ENCODE data around the gene SRP19. TPM values are rescaled to one million over a fixed set of nuclear protein-coding genes. Genes with fewer than 3 reads are reported as not detected.
A peak's percentile ranks its signal among the peaks of the same experiment; 100 is the strongest.
"Not testable (repeated sequence)": the region's sequence is repeated elsewhere in the genome, so short reads cannot be mapped to it uniquely, and the experiment has no call there.

Gene SRP19
- 59.2 and 80.4 TPM in 2 replicates for total RNA-seq (2014; rRNA removed)
- polyA plus RNA-seq (2012): 72.1 TPM

GRCh38 chr5:112860929-112861637 is at the start of gene SRP19:
Gene SRP19 (plus strand): TSS chr5:112861287. CDS start chr5:112861377, 90 bp downstream.
- DNase-seq (ENCODE audit: low read depth): peak; percentile 96

DNA sequence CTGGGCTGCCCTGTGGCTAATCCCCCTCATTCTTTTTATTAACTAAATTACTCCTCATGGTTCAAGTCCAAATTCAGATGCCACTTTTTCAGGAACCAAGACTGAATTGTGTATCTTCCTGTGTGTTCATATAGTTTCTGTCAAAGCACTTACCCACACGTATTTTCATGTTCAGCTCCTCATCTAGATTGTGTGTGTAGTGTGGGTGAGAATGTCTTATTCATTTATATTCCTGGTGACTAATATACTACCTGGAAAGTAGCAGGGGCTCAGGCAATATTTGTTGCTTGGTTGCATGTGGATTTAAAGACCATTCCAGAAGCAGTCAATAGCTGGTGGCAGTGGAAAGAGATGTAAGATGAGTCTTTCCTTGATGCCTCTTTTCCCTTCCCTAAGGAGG is 48.5 kb upstream of the SRP19 start:
- no peak for DNase-seq (ENCODE audit: low read depth)

- DNase-seq (ENCODE audit: low read depth): no peak
Observed at GRCh38 chr5:112820246-112820645, 40.8 kb upstream of the SRP19 start.

GRCh38 chr5:112822456-112822855 is 38.6 kb upstream of the SRP19 start:
- no peak for DNase-seq (ENCODE audit: low read depth)

DNA sequence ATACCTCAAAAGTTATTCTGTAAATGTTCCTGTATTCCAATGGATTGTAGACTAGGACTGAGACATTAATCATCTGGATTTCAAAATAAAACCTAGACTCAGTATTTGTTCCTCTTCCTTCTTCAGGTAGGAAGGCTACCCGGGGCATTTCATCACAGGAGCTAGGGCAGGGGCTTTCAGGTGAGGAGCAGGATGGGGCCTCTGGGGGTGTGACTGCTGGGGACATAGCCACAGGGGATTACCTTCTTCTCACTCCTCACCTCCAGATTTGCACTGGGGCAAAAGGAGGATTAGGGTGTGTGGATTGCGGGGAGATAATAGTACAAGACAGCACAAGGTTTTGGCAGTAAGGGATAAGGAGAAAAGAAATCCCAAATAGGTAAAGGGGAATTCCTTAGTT is 37.9 kb upstream of the SRP19 start:
- DNase-seq (ENCODE audit: low read depth): no peak

DNA sequence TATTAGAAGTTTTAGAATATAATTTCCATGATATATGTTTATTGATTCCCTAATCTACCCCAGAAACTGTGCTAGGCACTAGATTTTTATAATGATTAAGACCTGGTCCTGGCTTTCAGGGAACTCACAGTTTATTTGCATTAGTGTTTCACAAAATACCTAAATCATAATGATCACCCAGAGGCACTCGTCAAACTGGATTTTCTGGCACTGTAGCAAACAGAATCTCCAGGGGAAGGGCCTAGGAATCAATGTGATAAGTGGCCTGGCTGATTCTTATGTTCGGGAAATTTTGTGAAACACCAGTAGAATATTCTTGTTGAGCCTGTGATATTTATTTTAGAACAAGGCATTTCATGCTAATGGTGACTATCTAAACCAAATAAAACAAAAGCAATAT is 37.4 kb upstream of the SRP19 start:
- no peak for DNase-seq (ENCODE audit: low read depth)

DNA sequence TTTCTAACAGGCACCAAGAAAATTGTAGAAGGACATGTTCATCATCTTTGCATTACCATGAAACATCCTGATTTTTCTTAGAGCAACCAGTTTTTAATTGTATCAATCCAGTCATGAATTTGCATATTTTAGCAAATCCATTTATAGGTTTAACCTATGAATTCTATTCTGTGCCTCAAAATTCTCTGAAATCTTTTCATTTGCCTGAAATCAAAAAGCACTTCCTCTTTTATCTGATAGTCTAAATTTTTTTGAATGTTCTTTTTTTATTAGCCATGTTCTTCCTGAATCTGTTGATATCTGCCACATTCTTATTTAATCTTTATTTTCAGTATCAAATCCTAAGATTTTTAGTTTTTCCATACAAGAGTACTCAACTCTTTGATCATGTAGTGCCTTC is 36.9 kb upstream of the SRP19 start:
- DNase-seq (ENCODE audit: low read depth): no peak

DNA sequence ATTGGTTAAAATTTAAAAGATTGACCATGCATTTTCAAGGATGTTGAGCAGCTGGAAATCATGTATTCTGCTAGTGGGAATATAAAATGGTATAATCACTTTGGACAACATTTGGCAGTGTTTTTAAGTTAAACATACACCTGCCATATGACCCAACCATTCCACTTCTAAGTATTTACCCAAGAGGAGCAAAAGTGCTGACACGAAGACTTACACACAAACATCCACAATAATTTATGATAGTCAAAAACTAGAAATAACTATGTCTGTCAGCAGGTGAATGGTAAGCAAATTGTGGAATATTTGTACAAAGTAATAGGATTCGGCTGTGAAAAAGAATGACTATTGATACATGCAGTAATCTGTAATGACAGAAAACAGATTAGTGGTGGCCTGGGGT is 30.7 kb upstream of the SRP19 start:
- no peak for DNase-seq (ENCODE audit: low read depth)

GRCh38 chr5:112833971-112834370 is 27.1 kb upstream of the SRP19 start:
- DNase-seq (ENCODE audit: low read depth): no peak

DNA sequence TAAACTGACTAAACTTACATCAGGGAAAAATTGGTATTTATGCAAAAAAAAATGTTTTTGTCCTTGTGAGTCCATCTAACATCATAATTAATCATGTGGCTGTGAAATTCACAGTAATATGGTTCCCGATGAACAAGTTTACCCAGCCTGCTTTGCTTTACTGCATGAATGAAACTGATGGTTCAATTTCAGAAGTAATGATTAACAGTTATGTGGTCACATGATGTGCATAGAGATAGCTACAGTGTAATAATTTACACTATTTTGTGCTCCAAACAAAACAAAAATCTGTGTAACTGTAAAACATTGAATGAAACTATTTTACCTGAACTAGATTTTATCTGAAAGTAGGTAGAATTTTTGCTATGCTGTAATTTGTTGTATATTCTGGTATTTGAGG is 16.6 kb upstream of the SRP19 start:
- no peak for DNase-seq (ENCODE audit: low read depth)

DNA sequence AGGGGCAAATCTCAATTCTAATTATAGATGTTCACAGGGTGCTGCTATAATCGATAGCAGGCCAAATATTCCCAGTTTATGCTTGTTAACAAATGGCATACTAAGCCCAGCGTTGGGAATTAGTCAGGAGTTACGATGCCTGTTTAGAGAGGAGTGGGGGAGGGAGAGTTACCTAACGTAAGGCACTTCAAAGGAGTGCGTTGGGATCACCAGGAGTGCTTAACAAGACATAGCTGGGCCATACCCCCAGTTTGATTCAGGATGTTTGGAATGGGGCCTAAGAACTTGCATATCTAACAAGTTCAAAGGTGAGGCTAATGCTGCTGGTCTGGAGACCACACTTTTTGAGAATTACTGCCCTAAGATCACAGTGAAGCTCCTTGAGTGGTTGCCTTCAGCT is 14.5 kb upstream of the SRP19 start:
- no peak for DNase-seq (ENCODE audit: low read depth)

DNA sequence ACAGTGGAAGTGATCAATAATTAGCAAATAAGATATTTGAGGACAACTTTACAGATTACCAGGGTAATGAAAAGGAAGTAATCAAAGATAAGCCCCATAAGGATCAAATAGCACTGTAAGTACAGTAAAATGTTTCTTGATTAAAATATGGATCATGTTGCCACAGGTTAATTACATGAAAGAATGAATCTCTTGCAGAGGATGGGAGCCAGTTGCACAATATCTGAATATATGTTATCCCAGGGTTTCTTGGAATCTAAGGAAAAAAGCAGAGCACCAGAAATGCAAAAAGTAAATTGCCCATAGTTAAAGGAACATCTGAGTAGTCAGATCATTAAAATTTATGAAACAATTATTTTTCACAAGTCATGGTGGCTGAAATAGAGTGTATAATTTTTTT is 13.8 kb upstream of the SRP19 start:
- no peak for DNase-seq (ENCODE audit: low read depth)

DNA sequence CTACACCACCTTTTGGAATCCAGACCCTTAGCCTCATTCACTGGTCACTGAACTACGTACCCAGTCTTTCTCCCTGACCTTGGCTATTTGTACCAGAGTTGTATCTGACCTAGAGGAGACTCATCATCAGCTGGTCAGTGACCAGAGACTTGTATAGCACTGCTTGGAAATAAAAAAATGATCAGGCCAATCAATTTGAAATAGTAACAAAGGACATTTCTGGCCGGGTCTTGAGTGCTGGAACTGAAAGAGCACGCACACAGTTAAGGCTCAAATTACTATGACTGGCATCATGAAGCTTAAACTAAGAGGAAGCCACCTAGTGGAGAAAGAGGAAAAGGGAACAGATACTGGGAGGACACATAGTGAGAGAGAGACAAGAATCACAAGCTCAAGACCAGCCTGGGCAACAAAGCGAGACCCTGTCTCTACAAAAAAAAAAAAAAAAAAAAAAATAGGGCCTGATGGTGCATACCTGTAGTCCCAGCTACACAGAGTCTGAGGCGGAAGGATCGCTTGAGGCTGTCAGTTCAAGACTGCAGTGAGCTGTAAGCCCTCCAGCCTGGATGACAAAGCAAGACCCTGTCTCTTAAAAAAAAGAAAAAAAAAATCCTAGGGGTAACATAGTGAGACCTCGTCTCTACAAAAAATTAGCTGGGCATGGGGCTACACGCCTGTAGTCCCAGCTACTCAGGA is 12.8 kb upstream of the SRP19 start:
- DNase-seq (ENCODE audit: low read depth): peak; percentile 77

GRCh38 chr5:112849912-112850311 is 11.2 kb upstream of the SRP19 start:
- DNase-seq (ENCODE audit: low read depth): no peak

DNA sequence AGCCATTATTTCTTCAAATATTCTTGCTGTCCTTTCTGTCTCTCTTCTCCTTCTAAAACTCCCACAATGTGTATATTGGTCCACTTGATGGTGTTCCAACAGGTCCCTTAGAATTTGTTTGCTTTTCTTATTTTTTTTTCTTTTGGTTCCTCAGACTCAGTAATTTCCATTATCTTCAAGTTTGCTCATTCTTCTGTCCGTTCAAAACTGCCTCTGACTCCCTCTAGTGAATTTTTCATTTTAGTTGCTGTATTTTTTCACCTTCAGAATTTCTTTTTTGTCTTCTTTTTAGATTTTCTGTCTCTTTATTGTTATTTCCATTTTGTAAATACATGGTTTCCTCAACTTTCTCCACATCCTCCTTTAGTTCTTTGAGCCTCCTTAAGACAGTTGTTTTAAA is 6.4 kb upstream of the SRP19 start:
- DNase-seq (ENCODE audit: low read depth): no peak

DNA sequence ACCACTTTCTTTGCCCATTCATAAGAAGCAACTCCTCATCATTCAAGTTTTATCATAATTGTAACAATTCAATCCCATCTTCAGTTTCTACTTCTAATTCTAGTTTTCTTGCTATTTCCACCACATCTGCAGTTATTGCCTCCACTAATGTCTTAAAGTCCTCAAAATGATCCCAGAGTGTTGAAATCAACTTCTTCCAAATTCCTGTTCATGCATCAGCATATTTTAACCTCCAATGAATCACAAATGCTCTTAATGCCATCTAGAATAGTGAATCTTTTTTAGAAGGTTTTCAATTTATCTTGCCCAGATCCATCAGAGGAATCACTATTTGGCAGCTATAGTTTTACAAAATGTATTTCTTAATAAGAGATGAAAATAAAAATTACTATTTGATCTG is 3.2 kb upstream of the SRP19 start:
- DNase-seq (ENCODE audit: low read depth): no peak

DNA sequence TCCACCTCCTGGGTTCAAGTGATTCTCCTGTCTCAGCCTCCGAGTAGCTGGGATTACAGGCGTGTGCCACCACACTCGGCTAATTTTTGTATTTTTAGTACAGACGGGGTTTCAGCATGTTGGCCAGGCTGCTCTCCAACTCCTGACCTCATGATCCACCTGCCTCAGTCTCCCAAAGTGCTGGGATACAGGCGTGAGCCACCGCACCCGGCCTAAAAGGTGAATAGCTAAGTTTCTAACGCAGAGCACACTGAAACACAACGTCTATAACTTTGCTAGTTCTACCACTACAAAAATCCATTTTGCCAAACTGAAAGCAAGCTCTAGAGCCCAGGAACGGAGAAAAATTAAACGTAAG is 537 bp upstream of the SRP19 start:
- DNase-seq (ENCODE audit: low read depth): not testable (repeated sequence)

- no peak for DNase-seq (ENCODE audit: low read depth)
Observed at GRCh38 chr5:112861638-112861985, 525 bp downstream of the SRP19 start.

DNA sequence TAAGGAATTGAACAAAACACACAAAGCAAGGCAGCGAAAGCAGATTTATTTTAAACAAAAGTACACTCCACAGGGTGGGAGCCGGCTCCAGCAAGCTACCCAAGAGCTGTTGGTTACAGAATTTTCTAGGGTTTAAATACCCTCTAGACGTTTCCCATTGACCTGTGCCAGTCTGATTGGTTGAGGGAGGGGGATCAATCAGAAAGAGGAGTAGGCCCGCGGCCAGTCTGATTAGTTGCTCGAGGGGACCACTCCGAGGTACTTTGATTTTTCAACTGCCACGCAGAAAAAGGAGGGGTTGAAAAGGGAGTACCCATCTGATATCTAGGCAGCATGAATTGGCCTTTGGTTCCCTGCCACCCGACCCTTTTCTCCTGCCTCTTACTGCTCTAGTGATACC is 998 bp downstream of the SRP19 start:
- DNase-seq (ENCODE audit: low read depth): no peak

- DNase-seq (ENCODE audit: low read depth): no peak
Observed at GRCh38 chr5:112863549-112863948, 2.5 kb downstream of the SRP19 start.

GRCh38 chr5:112865128-112865527 is 4.0 kb downstream of the SRP19 start:
- DNase-seq (ENCODE audit: low read depth): no peak

DNA sequence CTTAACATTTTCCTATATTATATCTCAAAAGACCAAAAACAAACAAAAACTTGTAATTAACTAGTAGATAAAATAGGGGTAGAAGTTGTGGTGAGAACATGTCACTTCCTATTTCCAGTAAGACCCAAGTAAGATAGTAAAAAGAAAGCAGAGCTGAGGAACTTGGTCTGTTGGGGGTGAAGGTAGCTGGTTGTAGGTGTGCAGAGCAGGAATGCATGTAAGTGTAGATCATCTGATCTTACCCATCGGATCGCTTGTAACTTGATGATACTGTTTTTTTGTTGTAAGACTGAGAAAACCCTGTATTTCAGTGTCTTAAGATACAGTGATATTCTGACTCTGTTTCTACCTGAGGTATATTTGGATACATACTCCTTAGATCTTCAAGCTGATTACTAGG is 5.7 kb downstream of the SRP19 start:
- DNase-seq (ENCODE audit: low read depth): no peak

GRCh38 chr5:112867411-112867810 is 6.3 kb downstream of the SRP19 start:
- DNase-seq (ENCODE audit: low read depth): no peak

DNA sequence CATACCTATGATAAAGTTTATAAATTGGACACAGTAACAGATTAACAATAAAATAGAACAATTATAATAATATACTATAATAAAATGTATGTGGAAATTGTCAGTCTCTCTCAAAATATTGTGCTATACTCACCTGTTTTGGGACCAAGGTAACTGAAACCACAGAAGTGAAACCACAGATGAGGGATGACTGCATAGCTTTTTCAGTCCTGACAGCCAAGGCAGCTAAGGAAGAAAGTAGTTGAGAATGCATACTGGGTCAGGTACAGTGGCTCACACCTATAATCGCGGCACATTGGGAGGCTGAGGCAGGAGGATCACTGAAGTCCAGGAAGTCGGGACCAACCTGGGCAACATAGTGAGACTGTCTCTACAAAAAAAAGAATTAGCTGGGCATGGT is 8.9 kb downstream of the SRP19 start:
- DNase-seq (ENCODE audit: low read depth): no peak

All from LHCN-M2 (cell line).